Muscle of leg (tissue), 11 donors: Measurements from ENCODE around the gene RTN4. TPM values are rescaled to one million over a fixed set of nuclear protein-coding genes. Genes with fewer than 3 reads are reported as not detected.

Source experiments
- DNase-seq: peaks from one replicate; pipeline ENCODE4 v3.0.0; 2013
- H3K27ac ChIP-seq: one replicate; pipeline ENCODE4 v1.5.1; 2013; ENCODE audit warnings: mild to moderate bottlenecking, low read length, control low read depth
- H3K27me3 ChIP-seq: one replicate; pipeline ENCODE4 v1.6.1; 2013; ENCODE audit warnings: low read length; ENCODE audit not compliant: control insufficient read depth, insufficient read depth
- H3K36me3 ChIP-seq: one replicate; pipeline ENCODE4 v1.6.1; 2013; ENCODE audit warnings: low read length; ENCODE audit not compliant: control insufficient read depth, insufficient read depth
- H3K4me1 ChIP-seq: one replicate; pipeline ENCODE4 v1.6.1; 2013; ENCODE audit warnings: low read length; ENCODE audit not compliant: control insufficient read depth, insufficient read depth
- H3K4me3 ChIP-seq: one replicate; pipeline ENCODE4 v1.5.1; 2013; ENCODE audit warnings: low read length, control low read depth
- H3K9me3 ChIP-seq: replicated peaks from 2 replicates; pipeline ENCODE4 v1.6.1; 2013; ENCODE audit warnings: low read depth, low read length; ENCODE audit not compliant: control insufficient read depth
- WGBS: methylation state at CpG from one replicate; pipeline ENCODE4 v1.1.5; 2013; ENCODE audit warnings: missing lambda C conversion rate; ENCODE audit not compliant: insufficient coverage; 5-methylcytosine and 5-hydroxymethylcytosine counted together
- polyA plus RNA-seq, 8 donors: library from polyadenylated mRNA; unstranded; fragments of 120-200 nt; gene quantifications; one replicate each; pipeline versions ENCODE4 v1.2.1 to v1.2.3, GENCODE V29; 2013; ENCODE audit warnings: inconsistent platforms in 1 of 8, low replicate concordance in 1 of 8; ENCODE audit not compliant: insufficient read length in 8 of 8, insufficient read depth in 1 of 8
- total RNA-seq: library from RNA; stranded (reverse); fragments of 120-200 nt; gene quantifications from one replicate; pipeline ENCODE4 v1.2.4, GENCODE V29; 2013

Gene RTN4
- total and polyA plus RNA-seq, 9 donors, result 456 to 781 (median 588) TPM

DNA sequence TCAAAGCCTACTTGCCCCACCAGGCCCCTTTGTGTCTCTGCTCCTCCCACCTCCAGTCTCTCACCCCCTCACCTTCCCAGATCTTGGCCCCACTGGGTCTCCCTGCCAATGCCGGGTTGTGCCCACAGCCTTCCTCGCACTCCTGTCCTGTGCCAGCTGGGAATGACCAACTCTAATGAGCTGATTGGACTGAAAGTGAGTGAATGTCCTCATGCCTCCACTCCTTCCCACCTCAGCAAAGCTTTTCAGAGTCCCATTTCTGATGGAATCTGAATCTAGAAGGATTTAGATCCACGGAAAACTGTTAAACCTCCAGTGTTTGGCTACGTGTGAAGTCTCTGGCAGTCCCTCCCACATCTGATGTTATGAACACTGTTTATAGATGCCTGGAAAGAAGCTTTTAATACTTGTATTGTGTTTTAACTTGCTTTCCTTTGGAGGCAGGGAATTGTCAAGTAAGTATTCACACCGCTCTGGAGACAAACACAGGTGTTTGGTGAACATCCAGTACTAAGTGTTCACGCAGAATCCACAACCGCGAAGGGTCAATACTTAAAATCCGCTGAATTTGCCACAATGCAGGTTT is 103.9 kb downstream of the RTN4 start:
- Histone ChIP-seq H3K4me1 (peaks cover 19% of the 10 kb centered on the region), H3K9me3 (no peaks in the 10 kb centered on the region), H3K36me3 (no peaks in the 10 kb centered on the region), H3K27ac (peak overlapping the region; percentile 71), H3K27me3 (no peaks in the 10 kb centered on the region), H3K4me3 (no peak overlapping the region)
- DNase-seq, result peak; percentile 47
- 80% methylated on average over 4 of the region's 9 CpGs for WGBS

DNA sequence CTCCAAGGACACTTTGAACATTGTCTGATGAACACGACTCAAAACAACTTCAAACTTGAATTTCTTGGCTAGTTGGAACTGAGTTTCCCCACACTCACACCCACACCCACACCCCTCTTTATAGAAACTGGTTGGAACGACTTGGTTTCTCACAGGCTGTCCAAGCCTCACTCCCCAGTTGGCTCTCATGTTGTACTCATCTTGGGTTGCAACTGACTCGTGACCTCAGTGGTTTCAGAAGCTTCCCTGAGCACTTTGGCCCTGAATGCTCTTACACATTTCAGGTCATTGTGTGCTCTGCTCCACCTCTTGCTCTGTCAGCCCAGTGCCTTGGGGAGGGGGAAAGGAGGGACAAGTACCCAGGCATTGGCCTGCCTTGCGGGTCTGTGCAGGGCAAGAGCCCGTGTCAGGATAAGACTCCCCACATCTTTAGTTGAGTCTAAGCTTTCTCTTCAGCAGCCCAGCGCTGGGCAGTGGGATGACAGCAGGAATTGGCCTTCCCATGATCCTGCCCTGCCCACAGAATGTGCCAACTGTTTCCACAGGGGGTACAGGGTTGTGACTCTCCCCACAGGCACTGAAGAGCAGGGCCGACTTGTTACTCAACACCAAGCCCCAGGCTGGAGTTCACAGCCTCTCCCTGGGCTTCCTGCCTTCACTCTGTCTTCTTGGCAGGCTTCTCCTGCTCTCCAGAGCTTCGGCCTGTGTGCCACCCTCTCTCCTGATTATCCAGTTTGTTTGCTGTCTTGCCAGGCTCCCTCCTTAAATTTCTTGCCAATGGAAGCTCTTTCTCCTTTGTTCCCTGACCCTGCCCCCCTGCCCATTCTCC is 104.6 kb downstream of the RTN4 start:
- Histone ChIP-seq H3K27me3 (no peaks in the 10 kb centered on the region), H3K4me3 (no peak overlapping the region), H3K4me1 (peaks cover 19% of the 10 kb centered on the region), H3K9me3 (no peaks in the 10 kb centered on the region), H3K36me3 (no peaks in the 10 kb centered on the region), H3K27ac (peak overlapping the region; percentile 71)
- WGBS, result 15% methylated on average over 5 of the region's 8 CpGs
- DNase-seq, result peak; percentile 77

DNA sequence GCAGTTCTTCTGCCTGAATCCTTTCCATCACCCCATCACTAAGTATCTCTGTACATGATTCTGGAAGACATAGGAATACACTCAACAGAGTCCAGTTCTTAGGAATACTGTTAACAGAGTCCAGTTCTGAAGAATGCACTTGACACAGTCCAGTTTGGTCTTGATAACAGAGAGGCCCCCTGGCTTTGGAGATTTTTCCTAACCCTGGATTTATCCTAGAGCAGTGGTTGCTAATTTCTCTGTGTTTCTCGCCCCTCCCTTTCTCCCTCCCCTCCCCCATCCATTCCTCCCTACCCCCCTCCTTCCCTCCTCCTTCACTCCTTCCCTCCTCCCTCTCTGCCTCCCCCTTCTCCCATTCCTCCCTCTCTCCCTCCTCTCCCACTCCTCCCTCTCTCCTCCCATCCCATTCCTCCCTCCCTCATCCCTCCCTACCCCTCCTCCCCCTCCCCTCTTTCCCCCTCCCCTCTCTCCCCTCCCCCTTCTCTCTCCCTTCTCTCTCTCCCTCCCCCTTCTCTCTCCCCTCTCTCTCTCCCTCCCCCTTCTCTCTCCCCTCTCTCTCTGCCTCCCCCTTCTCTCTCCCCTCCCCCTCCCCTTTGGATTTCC is 105.4 kb downstream of the RTN4 start:
- H3K27me3 ChIP-seq, result no peaks in the 10 kb centered on the region
- H3K4me3 ChIP-seq, result no peak overlapping the region
- H3K27ac ChIP-seq, result no peak overlapping the region
- WGBS, result 67% methylated on average over 1 of the region's 1 CpG
- no peaks in the 10 kb centered on the region for H3K9me3 ChIP-seq
- H3K36me3 ChIP-seq, result no peaks in the 10 kb centered on the region
- peaks cover 19% of the 10 kb centered on the region for H3K4me1 ChIP-seq
- DNase-seq, result no peak

DNA sequence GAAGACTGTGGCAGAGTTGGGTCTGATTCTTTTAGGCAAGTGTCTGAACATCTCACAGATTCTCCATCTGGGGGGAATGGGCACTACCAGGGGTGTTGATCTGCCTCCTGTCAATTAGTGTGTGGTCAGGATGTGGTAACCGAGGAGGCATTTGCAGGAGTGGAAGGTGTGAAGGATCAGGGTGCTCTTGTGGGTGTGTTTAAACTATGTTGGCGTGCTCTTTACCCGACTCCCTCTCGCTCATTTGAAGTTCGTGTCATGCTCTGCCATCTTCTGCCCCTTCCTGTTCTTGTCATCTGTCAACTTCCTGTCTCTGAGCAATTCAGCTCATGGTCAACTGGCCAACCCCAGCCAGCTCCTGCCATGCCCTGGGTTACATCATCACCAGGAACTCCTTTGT is 107.9 kb downstream of the RTN4 start:
- no peak for DNase-seq
- Histone ChIP-seq H3K9me3 (peaks cover 10% of the 10 kb centered on the region), H3K36me3 (no peaks in the 10 kb centered on the region), H3K27ac (no peak overlapping the region), H3K27me3 (no peaks in the 10 kb centered on the region), H3K4me1 (peaks cover 26% of the 10 kb centered on the region), H3K4me3 (no peak overlapping the region)
- 68% methylated on average over 4 of the region's 5 CpGs for WGBS

DNA sequence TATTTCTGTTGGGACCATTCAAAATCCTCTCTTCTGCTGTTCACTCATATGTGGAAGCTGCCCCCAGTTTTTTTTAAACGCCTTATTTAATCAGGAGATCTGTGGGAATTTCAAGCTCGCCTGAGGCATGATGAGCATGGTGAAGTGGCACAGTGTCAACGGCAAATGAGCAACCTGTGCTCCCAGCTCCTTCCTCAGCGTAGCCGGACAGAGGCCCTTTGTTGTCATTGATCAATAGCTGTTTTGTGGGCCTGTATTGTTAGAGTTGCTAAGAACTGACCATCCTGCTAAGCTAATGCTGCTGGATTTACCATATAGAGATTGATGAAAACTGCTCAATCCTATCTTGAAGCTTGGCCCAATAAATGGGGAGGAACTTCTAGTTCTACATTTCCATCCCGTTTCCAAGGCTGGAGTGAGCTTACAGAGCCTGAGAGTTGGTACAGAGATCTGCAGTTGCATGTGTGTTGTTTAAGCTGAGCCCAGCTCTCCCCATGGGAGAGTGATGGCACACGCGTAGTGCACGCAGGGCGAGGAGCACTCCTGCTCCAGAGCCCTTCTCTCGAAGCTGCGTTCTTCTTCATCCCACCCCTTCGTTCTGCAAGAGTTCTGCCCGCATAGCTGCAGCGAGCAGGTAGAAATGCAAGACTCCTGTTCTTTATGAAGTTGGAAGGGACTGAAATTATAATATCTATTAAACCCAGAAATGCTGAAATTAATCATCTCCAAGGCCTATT is 108.8 kb downstream of the RTN4 start:
- Histone ChIP-seq H3K9me3 (peaks cover 10% of the 10 kb centered on the region), H3K27me3 (no peaks in the 10 kb centered on the region), H3K36me3 (no peaks in the 10 kb centered on the region), H3K4me1 (peaks cover 24% of the 10 kb centered on the region), H3K27ac (no peak overlapping the region), H3K4me3 (no peak overlapping the region)
- DNase-seq, result no peak
- WGBS, result 88% methylated on average over 2 of the region's 15 CpGs

DNA sequence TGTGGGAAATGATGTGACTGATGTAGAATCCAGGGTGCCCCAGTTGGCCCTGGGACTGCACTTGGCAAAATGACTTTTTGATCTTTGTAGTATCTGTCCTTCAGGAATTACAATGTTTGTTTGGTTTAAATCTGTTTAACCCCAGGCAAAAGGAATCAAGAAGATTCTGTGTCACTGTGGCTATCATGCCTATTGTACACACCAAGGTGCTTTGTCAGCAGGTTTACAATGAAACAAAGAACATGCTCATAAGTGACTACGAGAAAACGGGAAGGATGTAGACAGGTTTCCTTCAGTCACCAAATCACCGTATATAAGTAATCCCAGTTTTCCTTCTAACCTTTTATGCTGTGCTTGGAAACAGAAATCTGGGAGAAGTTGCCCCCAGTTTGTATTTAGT is 109.5 kb downstream of the RTN4 start:
- Histone ChIP-seq H3K9me3 (peaks cover 10% of the 10 kb centered on the region), H3K4me1 (peaks cover 17% of the 10 kb centered on the region), H3K27ac (no peak overlapping the region), H3K36me3 (no peaks in the 10 kb centered on the region), H3K4me3 (no peak overlapping the region), H3K27me3 (no peaks in the 10 kb centered on the region)
- DNase-seq, result no peak
- WGBS, result no CpG with 5 or more reads among the region's 3 CpGs

DNA sequence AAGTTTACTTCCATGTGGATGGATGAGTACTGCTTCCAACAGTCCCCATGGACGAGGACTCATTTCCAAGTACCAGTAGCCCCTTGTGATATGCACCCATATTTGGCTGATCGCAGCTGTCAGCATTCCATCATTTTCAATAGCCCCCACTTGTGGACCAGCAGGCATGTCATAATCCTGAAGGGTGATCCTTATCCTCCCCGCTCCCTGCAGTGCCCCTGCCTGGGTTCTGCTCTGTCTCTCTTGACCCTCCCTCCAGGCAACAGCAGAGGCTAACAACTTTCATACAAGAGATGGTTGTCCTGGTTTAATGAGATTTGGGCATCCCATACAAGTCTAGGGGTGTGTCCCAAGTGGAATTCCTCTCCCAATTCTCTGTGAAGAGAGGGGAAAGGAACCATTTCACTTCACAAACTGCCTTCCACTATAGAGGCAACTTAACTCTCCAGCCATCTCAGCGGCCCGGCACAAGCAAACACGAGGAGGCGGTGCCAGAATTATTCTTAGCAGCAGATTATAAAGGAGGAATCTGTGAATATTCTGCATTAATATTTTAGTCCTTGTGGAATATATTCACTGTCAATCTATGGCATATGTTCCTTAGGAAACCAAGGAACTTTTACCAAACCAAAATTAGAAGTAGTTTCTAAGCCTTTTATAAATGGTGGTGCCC is 110.7 kb downstream of the RTN4 start:
- peaks cover 10% of the 10 kb centered on the region for H3K9me3 ChIP-seq
- H3K4me3 ChIP-seq, result no peak overlapping the region
- peaks cover 11% of the 10 kb centered on the region for H3K4me1 ChIP-seq
- peak overlapping the region; percentile 80 for H3K27ac ChIP-seq
- WGBS, result 95% methylated on average over 2 of the region's 7 CpGs
- DNase-seq, result peak; percentile 37
- H3K36me3 ChIP-seq, result no peaks in the 10 kb centered on the region
- no peaks in the 10 kb centered on the region for H3K27me3 ChIP-seq

DNA sequence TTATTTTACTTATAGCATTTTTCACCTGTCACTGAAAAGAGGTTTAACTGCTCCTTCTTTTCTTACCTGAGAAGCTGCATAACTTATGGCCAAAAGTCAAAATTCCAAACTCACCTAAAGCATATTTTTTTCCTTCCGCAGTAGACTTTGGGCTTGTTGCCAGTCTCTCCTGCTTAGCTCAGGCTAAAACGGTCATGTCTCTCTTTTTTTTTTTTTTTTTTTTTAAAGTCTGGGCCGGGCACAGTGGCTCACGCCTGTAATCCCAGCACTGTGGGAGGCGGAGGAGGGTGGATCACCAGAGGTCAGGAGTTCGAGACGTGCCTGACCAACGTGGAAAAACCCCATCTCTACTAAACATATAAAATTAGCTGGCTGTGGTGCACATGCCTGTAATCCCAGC is 113.5 kb downstream of the RTN4 start:
- H3K27me3 ChIP-seq, result no peaks in the 10 kb centered on the region
- DNase-seq, result no peak
- H3K27ac ChIP-seq, result no peak overlapping the region
- WGBS, result no CpG with 5 or more reads among the region's 8 CpGs
- peaks cover 10% of the 10 kb centered on the region for H3K9me3 ChIP-seq
- H3K4me3 ChIP-seq, result no peak overlapping the region
- H3K4me1 ChIP-seq, result peaks cover 11% of the 10 kb centered on the region
- no peaks in the 10 kb centered on the region for H3K36me3 ChIP-seq

DNA sequence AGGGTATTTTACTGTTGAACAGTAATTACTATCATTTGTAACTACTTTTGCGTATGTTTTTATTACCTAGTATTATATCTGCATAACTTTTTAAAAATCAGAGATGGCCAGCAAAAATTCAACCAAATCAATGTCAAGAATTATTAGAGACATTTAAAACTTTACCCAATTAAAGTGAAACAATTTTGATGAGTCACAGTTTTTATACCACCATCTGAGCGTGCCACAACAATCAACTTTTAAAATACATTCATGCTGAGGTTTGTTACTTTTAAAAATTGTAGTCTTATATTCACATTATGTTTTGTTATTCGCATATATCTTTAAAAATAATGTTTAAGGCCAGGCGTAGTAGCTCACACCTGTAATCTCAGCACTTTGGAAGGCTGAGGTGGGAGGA is 114.9 kb downstream of the RTN4 start:
- no peak overlapping the region for H3K4me3 ChIP-seq
- H3K4me1 ChIP-seq, result peaks cover 12% of the 10 kb centered on the region
- no peak for DNase-seq
- no peaks in the 10 kb centered on the region for H3K27me3 ChIP-seq
- peaks cover 10% of the 10 kb centered on the region for H3K9me3 ChIP-seq
- no CpG with 5 or more reads among the region's 4 CpGs for WGBS
- no peaks in the 10 kb centered on the region for H3K36me3 ChIP-seq
- H3K27ac ChIP-seq, result no peak overlapping the region
